K562 treated with DMSO at 1 percent for 48 hours (cell line): ENCODE results near the gene ATP7B. TPM values are rescaled to one million over a fixed set of nuclear protein-coding genes. Genes with fewer than 3 reads are reported as not detected.

Experiments
- total RNA-seq: library from RNA; unstranded; fragments of 300-600 nt; gene quantifications from 2 replicates; pipeline ENCODE4 v1.2.3, GENCODE V29; 2022; ENCODE audit warnings: low replicate concordance; ENCODE audit errors: extremely low read depth

The ATP7B gene
- total RNA-seq: not detected in 2 replicates

GRCh38 chr13:52010890-52011631 is at the start of gene ATP7B:
TSS of gene ATP7B (minus strand) at chr13:52011450. CDS start at chr13:52011337, 113 bp downstream.

GRCh38 chr13:52024481-52024880 is 13.2 kb upstream of the ATP7B start, which contains the start of gene UTP14C:
TSS of gene UTP14C (plus strand) at chr13:52024691. CDS start at chr13:52028805, 4,114 bp downstream.

GRCh38 chr13:52011632-52012511 is 622 bp upstream of the ATP7B start, which contains the start of gene ALG11:
TSS of gene ALG11 (plus strand) at chr13:52012398. CDS start at chr13:52012419, 21 bp downstream.

Other genes starting within 250 kb of the ATP7B start
- gene DHRS12, start 207.3 kb downstream of the ATP7B start, total RNA-seq: not detected in 2 replicates
- not detected in 2 replicates for gene TMEM272, start 166.3 kb downstream of the ATP7B start, total RNA-seq
- gene CCDC70, start 149.5 kb downstream of the ATP7B start, total RNA-seq: not detected in 2 replicates
- not detected in 2 replicates for gene ALG11, start 948 bp upstream of the ATP7B start, total RNA-seq
- not detected in 2 replicates for gene UTP14C, start 13.2 kb upstream of the ATP7B start, total RNA-seq
- gene NEK5, start 117.6 kb upstream of the ATP7B start, total RNA-seq: not detected in 2 replicates
- not detected in 2 replicates for gene NEK3, start 148.1 kb upstream of the ATP7B start, total RNA-seq